Coronary artery (tissue), 2 donors: Measurements from ENCODE around the gene SLC7A4.

Experiments
- DNase-seq: peaks from one replicate; pipeline ENCODE4 v3.0.0-alpha.2; 2017; ENCODE audit warnings: low spot score
- H3K27ac ChIP-seq, 2 donors: fragments of 200-600 bp; sonication (generic); one replicate each; pipeline ENCODE4 v1.5.1; 2016 to 2019
- H3K4me3 ChIP-seq: fragments of 200-600 bp; sonication (generic); 2 replicates; pipeline ENCODE4 v1.5.1; 2016; ENCODE audit warnings: mild to moderate bottlenecking, moderate library complexity
- CTCF ChIP-seq: fragments of 200-600 bp; sonication (generic); IDR thresholded peaks from one replicate; pipeline ENCODE4 v1.5.1; 2019; ENCODE audit warnings: antibody characterized with exemption

Gene SLC7A4

GRCh38 chr22:21055880-21056319, 23.5 kb upstream of the SLC7A4 start:
- Histone ChIP-seq H3K27ac (no peak overlapping the region), H3K4me3 (no peak overlapping the region)
- no peak for DNase-seq
- TF ChIP-seq CTCF: no peak

- TF ChIP-seq CTCF: no peak
- DNase-seq: no peak
- Histone ChIP-seq H3K4me3 (no peak overlapping the region), H3K27ac (no peak overlapping the region)
These were observed 23.1 kb upstream of the SLC7A4 start for GRCh38 chr22:21055564-21055834.

GRCh38 chr22:21054714-21055563, 22.6 kb upstream of the SLC7A4 start:
- no peak overlapping the region for H3K27ac ChIP-seq
- H3K4me3 ChIP-seq: no peak overlapping the region
- no peak for DNase-seq
- TF ChIP-seq CTCF: no peak

- H3K27ac ChIP-seq: no peak overlapping the region
- DNase-seq: no peak
- H3K4me3 ChIP-seq: no peak overlapping the region
- no peak for TF ChIP-seq CTCF
These were observed 21.8 kb upstream of the SLC7A4 start for GRCh38 chr22:21054046-21054713.

- DNase-seq: no peak
- no peak for TF ChIP-seq CTCF
- Histone ChIP-seq H3K27ac (no peak overlapping the region), H3K4me3 (no peak overlapping the region)
These were observed 20.5 kb upstream of the SLC7A4 start for GRCh38 chr22:21052715-21053459.

GRCh38 chr22:21051831-21052400, 19.6 kb upstream of the SLC7A4 start:
- no peak for TF ChIP-seq CTCF
- H3K27ac ChIP-seq: no peak overlapping the region
- DNase-seq: no peak
- no peak overlapping the region for H3K4me3 ChIP-seq
